HG02763 (cell line): ENCODE data around the gene RNF166.

Experiments
- ATAC-seq: cut with Tn5 transposase; IDR thresholded peaks from one replicate; pipeline ENCODE4 v1.9.1; 2021; ENCODE audit warnings: mild to moderate bottlenecking, moderate library complexity; ENCODE audit not compliant: unreplicated experiment

The RNF166 gene

DNA sequence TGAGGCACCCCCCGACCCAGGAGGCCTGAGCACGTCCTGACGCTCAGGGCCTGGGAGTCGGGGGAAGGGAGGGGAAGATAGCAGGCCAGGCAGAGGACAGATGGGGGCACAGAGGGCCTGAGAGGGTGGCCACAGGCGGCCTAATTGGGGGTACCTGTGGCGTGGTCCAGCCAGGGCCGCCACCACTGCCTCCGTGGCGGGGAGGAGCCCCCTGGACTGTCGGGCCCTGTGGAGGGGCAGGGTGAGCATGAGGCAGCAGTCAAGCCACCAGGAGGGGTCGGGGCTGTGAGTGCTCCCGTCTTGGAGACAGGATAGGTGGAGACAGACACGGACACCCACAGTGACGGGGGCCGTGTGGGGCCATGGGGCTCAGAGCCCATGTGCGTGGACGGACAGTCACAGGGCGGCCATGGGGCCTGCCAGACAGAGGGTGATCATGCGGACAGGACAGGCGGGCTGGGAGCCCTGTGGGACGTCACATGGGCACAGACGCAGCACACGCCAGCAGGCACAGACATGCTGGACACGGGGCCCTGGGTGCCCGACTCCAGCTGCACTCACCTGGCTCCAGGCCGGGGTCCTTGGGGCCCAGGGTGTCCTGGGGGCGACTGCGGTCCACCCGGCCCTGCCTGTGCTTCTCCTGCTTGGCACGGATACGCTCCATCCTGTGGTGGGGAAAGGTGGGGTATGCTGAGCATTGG, 18.8 kb upstream of the RNF166 start:
- ATAC-seq = no peak

GRCh38 chr16:88723911-88724310, 17.7 kb upstream of the RNF166 start:
- ATAC-seq = no peak

DNA sequence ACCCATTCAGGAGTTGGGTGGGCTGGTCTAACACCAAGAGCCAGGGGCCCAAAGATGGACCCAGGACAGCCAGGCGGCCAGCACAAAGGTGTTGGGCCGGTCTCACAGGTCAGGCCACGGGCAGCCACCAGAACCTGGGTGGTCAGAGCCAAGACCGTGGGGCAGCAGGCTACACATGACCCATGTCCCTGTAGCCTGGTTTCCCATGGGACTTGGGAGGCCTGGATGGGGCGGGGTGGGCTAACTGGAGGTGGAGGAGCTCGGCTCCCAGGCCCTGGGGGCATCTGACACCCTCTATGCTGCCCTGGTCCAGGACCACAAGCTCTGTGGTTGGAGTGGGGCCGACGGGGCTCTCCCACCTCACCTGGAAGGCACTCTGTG, 17.3 kb upstream of the RNF166 start:
- ATAC-seq = no peak

DNA sequence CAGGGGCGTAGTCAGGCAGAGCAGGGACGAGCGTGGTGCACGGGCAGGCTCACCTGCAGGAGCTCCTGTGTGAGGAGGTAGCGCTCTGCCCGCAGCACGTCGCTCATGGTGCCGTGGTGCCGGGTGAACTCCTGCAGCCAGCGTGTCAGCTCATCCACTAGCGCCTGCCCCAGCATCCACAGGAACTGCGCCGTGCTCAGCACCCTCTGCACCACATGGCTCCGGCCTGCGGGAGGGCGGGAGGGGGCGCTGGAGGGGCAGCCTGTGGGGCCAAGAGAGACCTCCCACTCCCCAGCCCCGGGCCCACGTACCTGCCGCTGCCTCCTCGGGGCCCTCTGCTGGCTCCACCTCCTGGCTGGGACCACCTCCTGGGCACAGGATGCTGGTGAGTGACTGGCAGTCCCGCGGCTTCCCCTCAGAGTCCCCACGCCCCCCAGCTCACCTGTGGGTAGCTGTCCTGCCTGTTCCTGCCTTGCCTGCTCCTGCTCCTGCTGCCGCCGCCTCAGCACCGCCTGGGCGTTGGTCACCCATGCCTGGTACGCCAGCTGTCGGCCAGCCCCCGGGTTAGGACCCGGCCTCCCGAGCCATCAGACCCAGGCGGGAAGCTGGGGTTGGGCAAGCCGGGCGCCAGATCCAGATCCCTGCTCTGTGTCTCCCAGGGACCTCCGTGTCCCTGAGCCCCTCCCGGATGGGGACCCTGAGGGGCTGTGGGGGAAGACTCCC, 16.7 kb upstream of the RNF166 start:
- ATAC-seq = no peak

GRCh38 chr16:88721815-88722755, 15.9 kb upstream of the RNF166 start:
- ATAC-seq = no peak

DNA sequence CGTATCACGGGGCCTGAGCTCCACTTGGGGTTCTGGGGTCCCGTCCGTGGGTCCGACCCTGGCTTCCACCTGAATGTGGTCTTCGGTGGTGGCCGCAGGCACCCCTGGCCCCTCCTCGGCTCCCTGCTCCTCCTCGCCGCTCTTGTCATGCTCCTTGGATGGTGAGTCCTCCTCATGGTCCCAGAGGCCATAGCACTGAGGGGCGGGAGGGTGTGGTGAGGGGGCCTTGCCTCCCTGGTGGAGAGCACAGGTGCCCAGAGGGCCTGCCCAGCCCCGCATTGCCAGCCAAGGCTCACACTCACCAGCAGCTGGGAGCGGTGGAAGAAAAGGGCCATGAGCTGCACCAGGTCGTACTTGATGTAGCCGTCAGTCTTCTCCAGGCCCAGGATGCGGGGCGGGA, 15.0 kb upstream of the RNF166 start:
- no peak for ATAC-seq

GRCh38 chr16:88720396-88720970, 14.3 kb upstream of the RNF166 start:
- no peak for ATAC-seq

DNA sequence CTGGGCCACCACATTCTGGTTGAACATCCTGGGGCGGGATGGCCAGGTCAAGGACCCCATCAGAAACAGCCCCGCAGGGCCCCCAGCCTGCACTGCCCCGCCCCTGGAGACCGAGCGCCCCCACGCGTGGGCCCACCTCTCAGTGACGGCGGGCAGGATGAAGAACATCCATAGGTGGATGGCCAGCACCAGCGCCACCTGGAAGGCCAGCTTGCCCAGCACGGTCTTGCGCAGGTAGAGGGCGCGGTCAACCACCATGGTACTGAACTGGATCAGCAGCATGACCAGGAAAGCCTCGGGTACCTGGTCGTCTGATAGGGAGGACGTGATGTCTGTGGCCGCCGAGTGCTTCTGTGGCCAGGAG, 13.7 kb upstream of the RNF166 start:
- no peak for ATAC-seq

- no peak for ATAC-seq
These were observed 13.2 kb upstream of the RNF166 start for GRCh38 chr16:88719267-88719932.

DNA sequence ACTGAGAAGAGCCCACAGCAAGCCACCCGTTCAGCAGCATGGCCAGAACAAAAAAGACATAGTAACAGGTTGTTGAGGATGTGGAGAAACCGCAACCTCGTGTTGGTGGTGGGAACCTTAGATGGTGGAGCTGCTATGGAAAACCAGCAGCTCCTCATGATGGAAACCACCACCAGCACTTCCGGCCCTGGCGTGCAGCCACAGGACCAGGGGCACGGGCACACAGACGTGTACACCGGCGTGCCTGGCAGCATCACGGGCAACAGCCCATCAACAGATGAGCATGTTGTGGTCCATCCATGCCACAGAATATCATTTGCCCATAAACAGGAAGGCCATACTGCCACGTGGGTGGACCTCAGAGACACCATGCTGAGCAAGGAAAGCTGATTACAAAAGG, 12.0 kb upstream of the RNF166 start:
- no peak for ATAC-seq

DNA sequence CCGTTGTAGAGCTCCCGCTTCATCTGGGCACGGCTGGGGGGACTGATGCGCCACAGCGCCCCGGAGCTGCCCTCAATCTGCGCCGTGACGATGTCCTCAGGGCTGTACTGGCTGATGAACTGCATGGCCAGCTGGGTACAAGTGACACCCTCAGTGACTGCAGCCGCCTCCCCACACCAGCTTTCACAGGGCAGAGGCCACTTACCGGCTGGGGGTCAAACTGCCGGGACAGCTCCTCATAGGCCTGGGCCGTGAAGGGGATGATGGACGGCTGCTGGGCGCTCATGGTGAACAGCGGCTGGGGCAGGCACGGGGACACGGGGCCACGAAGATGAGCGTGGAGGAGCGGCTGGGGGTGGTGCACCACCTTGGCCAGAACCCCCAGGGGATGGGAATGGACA, 10.4 kb upstream of the RNF166 start:
- ATAC-seq = no peak

- ATAC-seq = no peak
These were observed 10.0 kb upstream of the RNF166 start for GRCh38 chr16:88716201-88716600.

GRCh38 chr16:88715312-88716190, 9.3 kb upstream of the RNF166 start:
- ATAC-seq = no peak

DNA sequence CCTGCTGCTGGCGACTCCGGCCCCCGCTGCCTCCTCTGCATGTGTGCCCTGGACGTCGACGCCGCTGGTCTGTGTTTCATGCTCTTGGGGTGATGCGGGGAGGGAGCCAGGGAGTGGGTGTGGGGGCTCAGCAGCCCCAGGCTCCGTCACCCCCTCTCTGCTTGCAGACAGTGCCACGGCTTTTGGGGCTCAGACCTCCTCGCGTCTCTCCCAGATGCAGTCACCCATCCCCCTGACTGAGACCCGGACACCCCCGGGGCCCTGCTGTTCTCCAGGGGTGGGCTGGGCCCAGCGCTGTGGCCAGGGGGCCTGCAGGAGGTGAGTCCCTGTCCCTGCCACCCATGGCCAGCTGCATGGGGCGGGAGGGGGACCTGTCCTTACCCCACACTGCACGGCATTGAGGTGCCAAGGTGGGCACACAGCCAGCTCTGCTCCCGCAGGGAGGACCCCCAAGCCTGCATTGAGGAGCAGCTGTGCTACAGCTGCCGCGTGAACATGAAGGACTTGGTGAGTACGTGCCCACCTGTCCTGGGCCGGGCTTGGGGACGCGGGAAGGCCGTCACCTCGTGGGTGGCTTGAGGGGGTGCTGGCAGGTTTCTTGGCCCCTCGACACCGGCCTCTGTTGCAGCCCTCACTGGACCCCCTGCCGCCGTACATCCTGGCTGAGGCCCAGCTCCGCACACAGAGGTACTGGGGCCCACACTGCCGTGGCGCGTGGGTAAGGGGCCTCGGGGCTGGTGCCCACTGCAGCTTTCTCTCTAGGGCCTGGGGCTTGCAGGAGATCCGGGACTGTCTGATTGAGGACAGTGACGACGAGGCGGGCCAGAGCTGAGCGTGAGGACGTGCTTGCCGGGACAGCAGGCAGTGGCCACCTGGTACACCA, 8.5 kb upstream of the RNF166 start:
- no peak for ATAC-seq

DNA sequence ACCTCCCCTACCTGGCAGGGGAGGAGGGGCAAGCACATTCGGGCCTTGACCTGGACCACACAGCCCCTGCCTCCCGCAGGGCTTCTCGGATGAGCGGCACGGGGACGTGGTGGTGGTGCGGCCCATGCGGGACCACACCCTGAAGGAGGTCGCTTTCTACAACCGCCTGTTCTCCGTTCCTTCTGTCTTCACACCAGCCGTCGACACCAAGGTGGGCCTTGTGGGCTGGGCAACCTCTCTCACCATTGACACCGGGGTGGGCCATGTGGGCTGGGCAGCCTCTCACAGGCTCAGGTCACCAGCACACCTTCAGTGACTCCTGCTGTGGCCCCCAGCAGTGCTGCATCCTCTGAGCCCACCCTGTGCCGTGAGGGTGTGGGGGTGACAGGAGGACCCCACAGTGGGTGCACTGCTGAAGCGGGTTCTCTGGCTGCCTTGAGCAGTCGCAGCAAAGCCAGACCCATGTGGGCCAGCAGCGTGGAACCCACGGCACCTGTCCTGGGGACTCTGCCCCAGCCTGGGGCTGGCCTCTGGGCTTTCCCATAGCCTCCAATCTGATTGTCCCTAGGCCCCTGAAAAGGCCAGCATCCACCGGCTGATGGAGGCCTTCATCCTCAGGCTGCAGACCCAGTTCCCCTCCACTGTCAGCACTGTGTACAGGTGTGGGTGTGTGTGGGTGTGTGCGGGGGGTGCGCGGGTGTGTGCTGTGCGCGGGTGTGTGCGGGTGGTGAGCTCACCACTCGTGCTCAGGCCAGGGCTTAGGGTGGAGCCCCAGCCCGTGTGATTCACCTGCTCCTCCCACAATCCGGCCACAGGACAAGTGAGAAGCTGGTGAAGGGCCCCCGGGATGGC, 7.6 kb upstream of the RNF166 start:
- ATAC-seq = no peak

- no peak for ATAC-seq
These were observed 6.8 kb upstream of the RNF166 start for GRCh38 chr16:88713054-88713453.

DNA sequence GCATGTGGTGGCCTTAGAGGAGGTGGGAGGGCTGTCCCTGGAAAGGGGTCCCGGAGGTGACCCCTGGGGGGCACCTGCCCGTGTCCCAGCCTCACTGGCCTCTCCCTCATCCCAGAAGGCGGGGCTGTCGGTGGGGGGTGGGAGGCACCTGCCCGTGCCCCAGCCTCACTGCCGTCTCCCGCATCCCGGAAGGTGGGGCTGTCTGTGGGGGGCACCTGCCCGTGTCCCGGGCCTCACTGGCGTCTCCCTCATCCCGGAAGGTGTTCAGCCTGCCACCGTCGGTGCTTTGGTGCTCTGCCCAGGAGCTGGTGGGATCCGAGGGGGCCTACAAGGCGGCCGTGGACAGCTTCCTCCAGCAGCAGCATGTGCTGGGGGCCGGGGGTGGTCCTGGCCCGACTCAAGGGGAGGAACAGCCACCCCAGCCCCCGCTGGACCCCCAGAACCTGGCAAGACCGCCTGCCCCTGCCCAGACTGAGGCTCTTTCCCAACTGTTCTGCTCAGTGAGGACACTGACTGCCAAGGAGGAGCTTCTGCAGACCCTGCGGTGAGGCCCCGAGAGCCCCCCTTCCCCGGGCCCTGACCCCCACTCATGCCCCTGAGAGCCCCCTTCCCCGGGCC, 6.3 kb upstream of the RNF166 start:
- ATAC-seq = no peak
